HCT116 (cell line): ENCODE data around the gene ZNF276. TPM values are rescaled to one million over a fixed set of nuclear protein-coding genes. Genes with fewer than 3 reads are reported as not detected.

Experiments used
- ATAC-seq: fragments of 200-7000 bp; cut with Tn5 transposase; 2 replicates; pipeline ENCODE4 v1.9.1; 2020; ENCODE audit warnings: mild to moderate bottlenecking, moderate library complexity
- BruUV-seq: library from RNA; stranded (reverse); fragments of 400-500 nt; replicated peaks from 2 replicates; lab custom pipeline; 2021; lab: Mats Ljungman, UMichigan
- CTCF ChIA-PET: fragments of 300-600 bp; sonication (Branson Sonifier 250); formaldehyde crosslinking; loops from one replicate; lab custom pipeline; 2021; ENCODE audit warnings: antibody characterized with exemption; lab: Charles Lee
- POLR2A ChIA-PET: fragments of 300-600, 350-600 bp; sonication (Branson Sonifier 250); formaldehyde crosslinking; loops from one replicate; lab custom pipeline; 2021; ENCODE audit warnings: antibody characterized with exemption; lab: Charles Lee
- RAD21 ChIA-PET, 2 experiments: fragments of 300-600 bp; sonication (Branson Sonifier 250); formaldehyde crosslinking; loops; one replicate each; lab custom pipeline; 2023; ENCODE audit warnings: low total read pairs in 2 of 2; ENCODE audit not compliant: uncharacterized antibody in 2 of 2, unreplicated experiment in 2 of 2, low non-redundant PET in 1 of 2; lab: Charles Lee
- DNase-seq: peaks from one replicate; pipeline ENCODE4 v3.0.0-alpha.2; 2010; ENCODE audit warnings: low read depth, low spot score
- H2AFZ ChIP-seq: fragments of 200-600 bp; shearing (Covaris generic), sonication (generic); 2 replicates; pipeline ENCODE4 v1.6.1; 2017; ENCODE audit warnings: low read depth, mixed run types, mixed read lengths, antibody characterized with exemption, low read length; ENCODE audit not compliant: poor library complexity, severe bottlenecking
- H3K27ac ChIP-seq: 2 replicates; pipeline ENCODE4 v1.5.1; 2012; ENCODE audit warnings: low read depth, low read length
- H3K27me3 ChIP-seq: fragments of 200-600 bp; sonication (generic); 2 replicates; pipeline ENCODE4 v1.6.1; 2016; ENCODE audit warnings: mixed run types, low read length, mixed read lengths; ENCODE audit not compliant: insufficient read depth
- H3K36me3 ChIP-seq, 2 experiments: fragments of 200-500 bp in 1 of 2; fragments of 200-600 bp in 1 of 2; sonication (Bioruptor generic) in 1 of 2; sonication (generic) in 1 of 2; 2 replicates each; pipeline versions ENCODE4 v1.5.1 to v1.6.1; 2014 to 2016; ENCODE audit warnings: low read length in 2 of 2, inconsistent platforms in 1 of 2, mixed read lengths in 1 of 2, mixed run types in 1 of 2; ENCODE audit not compliant: insufficient read depth in 2 of 2, control insufficient read depth in 1 of 2
- H3K4me1 ChIP-seq, 2 experiments: fragments of 200-600 bp in 1 of 2; sonication (generic) in 1 of 2; 2 replicates each; pipeline versions ENCODE4 v1.5.1 to v1.6.1; 2012 to 2017; ENCODE audit warnings: low read length in 2 of 2, inconsistent platforms in 1 of 2, mild to moderate bottlenecking in 1 of 2, mixed read lengths in 1 of 2, mixed run types in 1 of 2, moderate library complexity in 1 of 2; ENCODE audit not compliant: insufficient read depth in 2 of 2, control insufficient read depth in 1 of 2
- H3K4me2 ChIP-seq: fragments of 200-600 bp; sonication (generic); 2 replicates; pipeline ENCODE4 v1.6.1; 2017; ENCODE audit warnings: mixed run types, low read length, mixed read lengths
- H3K4me3 ChIP-seq, 2 experiments: fragments of 200-600 bp in 1 of 2; sonication (generic) in 1 of 2; replicated peaks in 1 of 2; 2 replicates each; pipeline ENCODE4 v1.5.1; 2011 to 2016; ENCODE audit warnings: low read length in 2 of 2, control low read depth in 1 of 2, low read depth in 1 of 2, mild to moderate bottlenecking in 1 of 2, mixed read lengths in 1 of 2, mixed run types in 1 of 2
- H3K79me2 ChIP-seq: fragments of 200-600 bp; sonication (generic); 2 replicates; pipeline ENCODE4 v1.6.1; 2017; ENCODE audit warnings: mild to moderate bottlenecking, mixed run types, low read length, moderate library complexity, mixed read lengths; ENCODE audit not compliant: insufficient read depth
- H3K9ac ChIP-seq: fragments of 200-600 bp; sonication (generic); 2 replicates; pipeline ENCODE4 v1.6.1; 2016; ENCODE audit warnings: low read length, mixed read lengths
- H3K9me2 ChIP-seq: fragments of 200-600 bp; sonication (generic), shearing (Covaris generic); 2 replicates; pipeline ENCODE4 v1.6.1; 2017; ENCODE audit warnings: mixed run types, mild to moderate bottlenecking, moderate library complexity; ENCODE audit not compliant: insufficient read depth
- H3K9me3 ChIP-seq, 2 experiments: fragments of 200-500 bp in 1 of 2; fragments of 200-600 bp in 1 of 2; sonication (Bioruptor generic) in 1 of 2; sonication (generic) in 1 of 2; 2 replicates each; pipeline ENCODE4 v1.6.1; 2014 to 2017; ENCODE audit warnings: low read length in 2 of 2, mixed read lengths in 2 of 2, inconsistent platforms in 1 of 2, low read depth in 1 of 2, mild to moderate bottlenecking in 1 of 2, mixed run types in 1 of 2, moderate library complexity in 1 of 2; ENCODE audit not compliant: control insufficient read depth in 1 of 2, insufficient read depth in 1 of 2
- H4K20me1 ChIP-seq: fragments of 200-600 bp; sonication (generic), shearing (Covaris generic); 2 replicates; pipeline ENCODE4 v1.6.1; 2017; ENCODE audit warnings: mixed run types, mild to moderate bottlenecking, moderate library complexity; ENCODE audit not compliant: insufficient read depth
- CEBPB ChIP-seq: IDR thresholded peaks from 2 replicates; pipeline ENCODE4 v1.6.1; 2012; ENCODE audit warnings: low read depth
- ELF1 ChIP-seq: IDR thresholded peaks from 2 replicates; pipeline ENCODE4 v1.6.1; 2012; ENCODE audit warnings: low read depth, borderline replicate concordance
- EZH2 ChIP-seq: fragments of 200-600 bp; sonication (generic); IDR thresholded peaks from 2 replicates; pipeline ENCODE4 v1.6.1; 2017; ENCODE audit warnings: antibody characterized with exemption, mixed run types
- EZH2phosphoT487 ChIP-seq: fragments of 200-600 bp; IDR thresholded peaks from 2 replicates; pipeline ENCODE4 v1.6.1; 2018; ENCODE audit warnings: antibody characterized with exemption, borderline replicate concordance
- FOSL1 ChIP-seq: IDR thresholded peaks from 2 replicates; pipeline ENCODE4 v1.6.1; 2012; ENCODE audit warnings: low read depth
- POLR2AphosphoS5 ChIP-seq: IDR thresholded peaks from 2 replicates; pipeline ENCODE4 v1.6.1; 2011; ENCODE audit warnings: mild to moderate bottlenecking, low read depth, low read length, moderate library complexity
- SIN3A ChIP-seq: IDR thresholded peaks from 2 replicates; pipeline ENCODE4 v1.6.1; 2012; ENCODE audit warnings: low read depth
- TCF7L2 ChIP-seq: IDR thresholded peaks from 2 replicates; pipeline ENCODE4 v1.7.0; 2011; ENCODE audit warnings: borderline replicate concordance, inconsistent platforms; ENCODE audit not compliant: insufficient read depth, insufficient read length; ENCODE audit errors: extremely low read depth
- YY1 ChIP-seq: IDR thresholded peaks from 2 replicates; pipeline ENCODE4 v1.6.1; 2011; ENCODE audit warnings: low read length, low read depth, moderate library complexity, mild to moderate bottlenecking; ENCODE audit not compliant: insufficient replicate concordance; ENCODE audit errors: extremely low read depth
- ZFX ChIP-seq: fragments of 450-650 bp; IDR thresholded peaks from 2 replicates; pipeline ENCODE4 v1.6.1; 2017
- ZNF274 ChIP-seq: fragments of 200-500 bp; sonication (Bioruptor generic); IDR thresholded peaks from 2 replicates; pipeline ENCODE4 v1.6.1; 2014; ENCODE audit warnings: mild to moderate bottlenecking, low read depth, low read length, inconsistent platforms
- intact Hi-C: fragments of 100-400 bp; cut with micrococcal nuclease; formaldehyde crosslinking; loops from 2 replicates; pipeline ENCODE4 v1.10.0; 2022
- total RNA-seq: library from RNA; stranded (reverse); gene quantifications from one replicate; pipeline ENCODE4 v1.2.1, GENCODE V29; 2021; ENCODE audit not compliant: unreplicated experiment
- TF ChIP-seq, protein P1 (sequence below), 3 experiments: fragments of 200-600 bp in 1 of 3; sonication (generic) in 1 of 3; IDR thresholded peaks in 2 of 3; conservative IDR thresholded peaks in 1 of 3; 2 replicates each; pipeline ENCODE4 v1.5.1; 2012 to 2017; ENCODE audit warnings: low read depth in 2 of 3, low read length in 2 of 3, antibody characterized with exemption in 1 of 3, borderline replicate concordance in 1 of 3, control low read depth in 1 of 3, mild to moderate bottlenecking in 1 of 3, mixed read lengths in 1 of 3, mixed run types in 1 of 3, moderate library complexity in 1 of 3; ENCODE audit not compliant: insufficient read depth in 1 of 3
- TF ChIP-seq, protein P2 (sequence below): IDR thresholded peaks from 2 replicates; pipeline ENCODE4 v1.6.1; 2012; ENCODE audit warnings: low read depth

Gene ZNF276
- total RNA-seq, 1 experiment from 2014 or later: 49.9 TPM

DNA sequence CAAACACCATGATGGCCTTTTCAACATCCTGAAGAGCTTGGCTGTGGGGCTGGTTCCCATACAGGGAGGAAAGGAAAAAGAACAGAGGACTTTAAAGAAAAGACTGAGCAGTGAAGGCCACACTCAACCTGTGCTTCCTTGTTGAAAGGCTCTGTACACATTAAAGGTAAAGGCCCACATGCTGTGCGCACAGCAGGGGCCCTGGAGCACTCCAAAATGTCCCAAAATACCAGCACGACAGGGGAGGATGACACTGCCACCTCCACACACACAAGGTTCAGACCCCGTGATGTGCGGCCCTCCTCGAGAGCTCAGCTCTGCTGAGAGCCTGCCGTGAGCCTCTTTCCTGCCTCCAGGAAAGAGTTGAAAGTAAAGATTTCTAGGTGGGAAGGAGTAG is 58.6 kb downstream of the ZNF276 start:
- H3K9me2 ChIP-seq: no peaks in the 10 kb centered on the region
- no peak overlapping the region for H3K9ac ChIP-seq
- H3K27ac ChIP-seq: no peak overlapping the region
- no peak overlapping the region for H3K4me3 ChIP-seq
- no peaks in the 10 kb centered on the region for H3K4me1 ChIP-seq
- ATAC-seq: no peak
- H3K9me3 ChIP-seq: no peaks in the 10 kb centered on the region
- no peak overlapping the region for H2AFZ ChIP-seq
- H3K27me3 ChIP-seq: no peaks in the 10 kb centered on the region
- ChIA-PET POLR2A (no interaction called here), RAD21 (no interaction called here), CTCF (no interaction called here)
- intact Hi-C loops: no loop called here
- TF ChIP-seq, protein P1, sequence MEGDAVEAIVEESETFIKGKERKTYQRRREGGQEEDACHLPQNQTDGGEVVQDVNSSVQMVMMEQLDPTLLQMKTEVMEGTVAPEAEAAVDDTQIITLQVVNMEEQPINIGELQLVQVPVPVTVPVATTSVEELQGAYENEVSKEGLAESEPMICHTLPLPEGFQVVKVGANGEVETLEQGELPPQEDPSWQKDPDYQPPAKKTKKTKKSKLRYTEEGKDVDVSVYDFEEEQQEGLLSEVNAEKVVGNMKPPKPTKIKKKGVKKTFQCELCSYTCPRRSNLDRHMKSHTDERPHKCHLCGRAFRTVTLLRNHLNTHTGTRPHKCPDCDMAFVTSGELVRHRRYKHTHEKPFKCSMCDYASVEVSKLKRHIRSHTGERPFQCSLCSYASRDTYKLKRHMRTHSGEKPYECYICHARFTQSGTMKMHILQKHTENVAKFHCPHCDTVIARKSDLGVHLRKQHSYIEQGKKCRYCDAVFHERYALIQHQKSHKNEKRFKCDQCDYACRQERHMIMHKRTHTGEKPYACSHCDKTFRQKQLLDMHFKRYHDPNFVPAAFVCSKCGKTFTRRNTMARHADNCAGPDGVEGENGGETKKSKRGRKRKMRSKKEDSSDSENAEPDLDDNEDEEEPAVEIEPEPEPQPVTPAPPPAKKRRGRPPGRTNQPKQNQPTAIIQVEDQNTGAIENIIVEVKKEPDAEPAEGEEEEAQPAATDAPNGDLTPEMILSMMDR (IDR thresholded peaks at IDR 0.05 in 2 of 3, conservative IDR thresholded peaks at IDR 0.05 in 1 of 3; ENCODE audit: borderline replicate concordance in 1 of 3, insufficient read depth in 1 of 3, low read depth in 2 of 3, low read length in 2 of 3): no peak
- TF ChIP-seq ZFX: no peak
- TF ChIP-seq ZNF274: no peak
- no peak for TF ChIP-seq FOSL1
- TF ChIP-seq EZH2phosphoT487: no peak
- TF ChIP-seq, protein P2, sequence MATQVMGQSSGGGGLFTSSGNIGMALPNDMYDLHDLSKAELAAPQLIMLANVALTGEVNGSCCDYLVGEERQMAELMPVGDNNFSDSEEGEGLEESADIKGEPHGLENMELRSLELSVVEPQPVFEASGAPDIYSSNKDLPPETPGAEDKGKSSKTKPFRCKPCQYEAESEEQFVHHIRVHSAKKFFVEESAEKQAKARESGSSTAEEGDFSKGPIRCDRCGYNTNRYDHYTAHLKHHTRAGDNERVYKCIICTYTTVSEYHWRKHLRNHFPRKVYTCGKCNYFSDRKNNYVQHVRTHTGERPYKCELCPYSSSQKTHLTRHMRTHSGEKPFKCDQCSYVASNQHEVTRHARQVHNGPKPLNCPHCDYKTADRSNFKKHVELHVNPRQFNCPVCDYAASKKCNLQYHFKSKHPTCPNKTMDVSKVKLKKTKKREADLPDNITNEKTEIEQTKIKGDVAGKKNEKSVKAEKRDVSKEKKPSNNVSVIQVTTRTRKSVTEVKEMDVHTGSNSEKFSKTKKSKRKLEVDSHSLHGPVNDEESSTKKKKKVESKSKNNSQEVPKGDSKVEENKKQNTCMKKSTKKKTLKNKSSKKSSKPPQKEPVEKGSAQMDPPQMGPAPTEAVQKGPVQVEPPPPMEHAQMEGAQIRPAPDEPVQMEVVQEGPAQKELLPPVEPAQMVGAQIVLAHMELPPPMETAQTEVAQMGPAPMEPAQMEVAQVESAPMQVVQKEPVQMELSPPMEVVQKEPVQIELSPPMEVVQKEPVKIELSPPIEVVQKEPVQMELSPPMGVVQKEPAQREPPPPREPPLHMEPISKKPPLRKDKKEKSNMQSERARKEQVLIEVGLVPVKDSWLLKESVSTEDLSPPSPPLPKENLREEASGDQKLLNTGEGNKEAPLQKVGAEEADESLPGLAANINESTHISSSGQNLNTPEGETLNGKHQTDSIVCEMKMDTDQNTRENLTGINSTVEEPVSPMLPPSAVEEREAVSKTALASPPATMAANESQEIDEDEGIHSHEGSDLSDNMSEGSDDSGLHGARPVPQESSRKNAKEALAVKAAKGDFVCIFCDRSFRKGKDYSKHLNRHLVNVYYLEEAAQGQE: no peak
- no peak for TF ChIP-seq CEBPB
- no peak for TF ChIP-seq TCF7L2
- no peak for TF ChIP-seq POLR2AphosphoS5
- no peak for TF ChIP-seq ELF1
- TF ChIP-seq YY1: no peak
- no peak for TF ChIP-seq EZH2
- no peak for TF ChIP-seq SIN3A
- TF ChIP-seq, all 23 proteins: peak for 0
- Histone ChIP-seq H3K4me2 (no peak overlapping the region), H4K20me1 (0 out of 2 replicates have a peak, but pooled peaks cover 5% of the 10 kb centered on the region), H3K36me3 (peaks cover 50 to 63% of the 10 kb centered on the region in 2 experiments), H3K79me2 (peaks cover 17% of the 10 kb centered on the region; the same call in 1 of the 2 replicates)
- no peak for DNase-seq
- BruUV-seq: no TSS peak
